Measurements from ENCODE around the gene TNS3.

TNS3 gene

DNA sequence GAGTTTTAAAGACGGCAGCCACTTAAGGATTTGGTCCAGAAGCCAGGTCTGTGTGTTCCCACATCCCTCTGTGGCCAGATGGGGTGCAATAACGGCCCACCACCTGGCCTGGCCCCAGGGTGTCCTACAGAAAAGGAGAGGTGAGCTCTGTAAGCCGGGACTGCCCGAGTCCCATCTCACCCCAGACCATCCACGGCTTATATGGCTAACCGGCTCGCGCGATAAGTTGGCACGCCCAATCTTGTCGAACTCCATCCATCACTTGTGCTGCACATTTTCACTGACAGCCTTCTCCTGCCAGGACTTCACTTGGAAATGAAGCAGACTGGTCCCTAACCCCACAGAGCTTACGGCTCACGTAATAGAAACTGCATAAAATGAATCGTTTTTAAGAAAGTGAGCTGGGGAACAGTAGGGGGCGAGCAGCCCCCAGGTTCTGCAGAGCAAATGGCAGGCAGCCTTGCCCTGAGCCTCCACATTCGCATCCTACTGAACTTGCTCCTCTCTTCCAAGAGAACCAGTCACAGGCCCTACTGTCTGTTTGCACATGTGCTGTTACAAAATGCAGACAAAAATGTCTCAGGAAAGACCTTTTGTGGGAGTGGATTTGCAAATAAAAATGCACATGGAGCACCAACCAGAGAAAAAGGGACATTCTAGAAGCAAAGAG, 98.2 kb downstream of the TNS3 start:
- no peak overlapping the region for H3K4me3 ChIP-seq (ENCODE audit: low read depth, low read length)
- TF ChIP-seq, protein P1, sequence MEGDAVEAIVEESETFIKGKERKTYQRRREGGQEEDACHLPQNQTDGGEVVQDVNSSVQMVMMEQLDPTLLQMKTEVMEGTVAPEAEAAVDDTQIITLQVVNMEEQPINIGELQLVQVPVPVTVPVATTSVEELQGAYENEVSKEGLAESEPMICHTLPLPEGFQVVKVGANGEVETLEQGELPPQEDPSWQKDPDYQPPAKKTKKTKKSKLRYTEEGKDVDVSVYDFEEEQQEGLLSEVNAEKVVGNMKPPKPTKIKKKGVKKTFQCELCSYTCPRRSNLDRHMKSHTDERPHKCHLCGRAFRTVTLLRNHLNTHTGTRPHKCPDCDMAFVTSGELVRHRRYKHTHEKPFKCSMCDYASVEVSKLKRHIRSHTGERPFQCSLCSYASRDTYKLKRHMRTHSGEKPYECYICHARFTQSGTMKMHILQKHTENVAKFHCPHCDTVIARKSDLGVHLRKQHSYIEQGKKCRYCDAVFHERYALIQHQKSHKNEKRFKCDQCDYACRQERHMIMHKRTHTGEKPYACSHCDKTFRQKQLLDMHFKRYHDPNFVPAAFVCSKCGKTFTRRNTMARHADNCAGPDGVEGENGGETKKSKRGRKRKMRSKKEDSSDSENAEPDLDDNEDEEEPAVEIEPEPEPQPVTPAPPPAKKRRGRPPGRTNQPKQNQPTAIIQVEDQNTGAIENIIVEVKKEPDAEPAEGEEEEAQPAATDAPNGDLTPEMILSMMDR (IDR thresholded peaks at IDR 0.05; ENCODE audit: low read depth, low read length), result 0 out of 2 replicates have a peak, but pooled peaks have one; percentile 8

DNA sequence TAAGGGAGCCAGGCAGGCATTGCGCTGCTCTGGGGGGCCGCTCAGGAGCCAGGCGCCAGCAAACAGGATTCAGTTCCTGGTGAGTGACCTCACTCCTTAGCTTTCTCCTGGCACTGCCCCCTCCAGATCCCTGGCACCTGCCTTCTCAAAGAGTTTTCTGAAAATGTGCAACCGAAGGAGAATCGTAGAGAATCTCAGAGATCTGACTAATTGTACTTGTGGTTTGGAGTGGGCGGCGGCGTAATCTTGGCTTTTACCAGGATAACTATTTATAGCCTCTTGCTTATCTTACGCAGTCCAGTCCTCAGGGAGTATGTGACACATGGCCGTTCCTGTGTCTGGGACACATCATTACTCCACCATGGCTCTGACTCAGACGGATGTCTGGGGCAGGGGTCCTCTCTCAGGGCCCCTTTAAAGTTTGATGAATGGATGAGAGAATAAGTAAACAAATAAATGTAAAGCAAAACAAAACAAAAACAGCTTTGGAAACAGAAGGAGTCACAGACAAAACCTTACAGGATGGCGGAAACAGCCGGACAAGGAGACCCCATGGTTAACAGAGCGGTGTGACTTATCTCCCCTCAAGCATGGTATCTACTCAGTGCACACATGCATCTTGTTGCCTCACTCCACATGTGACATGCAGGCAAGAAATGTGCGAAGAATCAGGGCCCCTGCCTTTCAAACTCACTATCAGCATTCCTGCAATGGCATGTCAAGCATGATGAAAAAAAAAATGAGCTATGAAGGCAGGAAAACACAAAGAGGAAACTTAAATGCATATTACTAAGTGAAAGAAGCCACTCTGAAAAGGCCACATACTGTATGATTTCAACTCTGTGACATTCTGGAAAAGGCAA, 99.7 kb downstream of the TNS3 start:
- peak overlapping the region; percentile 30 for H3K4me3 ChIP-seq (ENCODE audit: low read depth, low read length)
- TF ChIP-seq, protein P1 (IDR thresholded peaks at IDR 0.05; ENCODE audit: low read depth, low read length), result no peak

DNA sequence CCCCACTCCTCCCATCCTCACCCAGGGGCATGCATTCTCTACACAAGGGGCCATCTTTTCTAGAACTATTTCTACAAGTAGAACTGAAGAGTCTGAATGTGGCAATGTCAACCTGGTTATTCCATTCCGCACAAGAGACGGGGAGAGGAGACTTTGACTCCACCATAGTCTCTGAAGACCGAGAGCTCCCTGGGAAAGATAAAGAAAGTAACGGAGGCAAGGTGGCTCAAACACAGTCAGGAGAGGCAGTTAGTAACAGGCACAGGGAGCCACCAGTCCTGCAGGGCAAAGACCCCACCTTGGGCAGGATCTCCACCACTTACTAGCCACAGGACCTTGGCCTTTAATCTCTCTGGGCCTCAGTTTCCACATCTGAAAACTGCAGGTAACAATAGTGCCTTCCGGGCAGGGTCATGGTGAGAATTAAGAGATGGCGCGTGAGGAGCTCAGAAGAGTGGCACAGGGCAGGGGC, 100.3 kb downstream of the TNS3 start:
- H3K4me3 ChIP-seq (ENCODE audit: low read depth, low read length), result 0 out of 2 replicates have a peak overlapping the region, but pooled peaks have one; percentile 20
- TF ChIP-seq, protein P1 (IDR thresholded peaks at IDR 0.05; ENCODE audit: low read depth, low read length), result no peak

DNA sequence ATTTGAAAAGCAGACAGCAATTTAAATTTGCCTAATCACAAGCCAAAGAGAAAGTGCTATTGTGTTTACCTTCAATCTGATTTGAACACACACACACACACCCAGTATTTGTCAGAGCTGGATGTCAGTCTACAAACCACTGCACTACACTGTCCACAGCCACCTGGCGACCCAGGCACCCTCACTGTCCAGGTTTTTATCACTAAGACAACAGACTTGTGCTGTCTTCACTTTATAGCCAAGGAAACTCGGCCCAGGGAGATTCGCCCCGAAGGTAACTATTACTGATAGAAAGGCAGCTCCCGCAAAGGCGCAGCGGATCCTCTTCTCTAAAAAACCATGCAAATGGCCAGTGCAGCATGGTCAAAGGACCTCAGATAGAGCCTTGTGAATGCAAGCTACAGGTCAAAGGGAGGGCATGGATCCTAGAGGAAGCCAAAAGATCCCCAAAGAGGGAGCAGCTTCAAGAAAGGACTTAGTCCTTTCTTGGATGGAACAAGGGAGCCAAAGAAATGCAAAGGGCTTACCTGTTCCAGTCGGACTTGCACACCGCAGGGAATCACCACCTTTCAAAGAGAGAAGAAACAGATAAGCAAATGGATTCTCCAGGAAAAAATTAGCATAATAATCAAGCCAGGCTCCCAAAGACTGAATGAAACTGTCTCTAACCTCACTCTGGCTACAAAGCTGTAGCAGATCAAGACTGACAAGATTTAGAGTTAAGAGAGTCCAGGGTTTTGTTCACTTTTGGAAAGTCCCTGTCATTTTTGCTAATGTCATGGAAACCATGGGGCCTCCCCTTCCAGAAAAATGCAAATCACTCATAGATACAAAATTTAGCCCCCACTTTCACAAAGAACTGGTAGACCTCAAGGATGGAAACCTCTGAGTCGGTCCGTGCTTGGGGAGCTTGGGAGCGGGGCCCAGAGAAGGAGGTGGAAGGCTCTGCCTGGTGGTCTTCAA, 101.1 kb downstream of the TNS3 start:
- H3K4me3 ChIP-seq (ENCODE audit: low read depth, low read length), result no peak overlapping the region
- TF ChIP-seq, protein P1 (IDR thresholded peaks at IDR 0.05; ENCODE audit: low read depth, low read length), result no peak

DNA sequence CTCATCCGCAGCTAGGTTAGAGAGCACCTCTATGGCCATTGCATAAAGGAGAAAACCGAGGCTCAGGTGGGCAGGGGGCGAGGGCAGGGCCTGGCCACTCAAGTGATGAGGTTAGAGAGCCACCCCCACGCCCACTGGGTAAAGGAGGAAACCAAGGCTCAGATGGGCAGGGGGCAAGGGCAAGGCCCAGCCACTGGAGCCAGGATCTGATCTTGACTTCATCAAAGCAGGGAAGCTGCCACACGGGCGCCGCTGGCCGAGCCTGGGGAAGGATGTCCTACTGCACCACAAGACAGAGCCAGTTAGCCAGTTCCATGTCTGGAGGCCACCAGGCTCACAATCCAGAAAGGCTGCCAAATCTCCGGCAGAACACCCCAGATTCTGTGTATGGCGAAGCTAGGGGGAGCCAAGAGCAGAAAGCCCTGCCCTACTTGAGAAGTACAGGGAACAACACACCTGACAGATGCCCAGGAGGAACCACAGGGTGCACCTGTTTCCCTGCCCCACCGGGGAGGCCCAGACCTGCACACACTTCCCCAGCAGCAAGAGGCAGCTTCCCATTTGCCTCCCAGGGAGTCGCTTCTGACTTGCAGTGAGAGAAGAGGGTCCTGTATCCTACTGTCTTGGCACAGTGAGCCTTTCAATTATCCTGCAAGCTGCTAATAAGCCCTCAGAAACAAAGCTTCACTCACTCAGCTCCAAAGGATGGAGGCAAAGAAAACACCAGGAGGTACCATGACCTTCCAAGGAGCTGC, 101.9 kb downstream of the TNS3 start:
- no peak overlapping the region for H3K4me3 ChIP-seq (ENCODE audit: low read depth, low read length)
- TF ChIP-seq, protein P1 (IDR thresholded peaks at IDR 0.05; ENCODE audit: low read depth, low read length), result no peak

DNA sequence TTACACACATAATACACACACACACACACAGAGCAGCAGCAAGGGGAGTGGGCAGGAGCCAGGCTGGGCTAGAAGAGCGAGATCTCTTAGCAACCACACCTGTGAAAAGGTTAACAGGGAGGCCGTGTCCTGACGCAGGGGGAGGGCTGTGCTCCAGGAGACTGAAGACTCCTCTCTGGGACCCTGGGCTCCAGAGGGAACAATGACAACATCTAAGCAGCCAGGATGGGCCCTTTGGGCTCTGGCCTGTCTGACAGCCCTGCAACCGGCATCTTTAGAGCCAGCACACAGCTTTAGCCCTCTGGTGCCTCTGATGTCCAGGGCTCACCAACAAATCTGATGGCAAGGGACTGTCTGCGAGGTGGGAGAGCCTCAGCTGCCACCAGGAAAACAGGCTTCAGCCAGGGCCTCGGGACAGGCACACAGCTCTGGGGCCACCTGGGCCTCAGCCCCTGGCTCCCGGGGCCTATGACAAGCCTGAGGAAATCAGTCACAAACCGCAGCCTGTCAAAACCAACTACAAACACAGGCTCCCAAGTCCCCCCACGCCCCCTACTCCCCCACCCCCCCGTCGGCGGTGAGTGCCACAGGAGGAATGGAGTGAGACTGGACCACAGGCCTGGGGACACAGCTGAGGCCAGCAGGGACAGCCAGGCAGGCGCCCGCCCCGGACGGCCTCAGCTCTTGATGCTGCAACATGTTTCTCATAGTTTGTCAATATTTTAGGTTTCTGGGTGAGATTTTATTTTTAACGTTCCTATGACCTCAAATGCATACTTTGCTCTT, 102.8 kb downstream of the TNS3 start:
- TF ChIP-seq, protein P1 (IDR thresholded peaks at IDR 0.05; ENCODE audit: low read depth, low read length), result no peak
- no peak overlapping the region for H3K4me3 ChIP-seq (ENCODE audit: low read depth, low read length)

Measured in WI38 (cell line).